ENCODE measurements around the gene HSD17B10. TPM values are rescaled to one million over a fixed set of nuclear protein-coding genes. Genes with fewer than 3 reads are reported as not detected.

HSD17B10 gene
- total RNA-seq, 1 donor from 2014 or later, result 51.6 TPM

GRCh38 chrX:53452812-53453211 lies 18.6 kb upstream of the HSD17B10 start:
- ATAC-seq, result no peak
- DNase-seq, result no peak

DNA sequence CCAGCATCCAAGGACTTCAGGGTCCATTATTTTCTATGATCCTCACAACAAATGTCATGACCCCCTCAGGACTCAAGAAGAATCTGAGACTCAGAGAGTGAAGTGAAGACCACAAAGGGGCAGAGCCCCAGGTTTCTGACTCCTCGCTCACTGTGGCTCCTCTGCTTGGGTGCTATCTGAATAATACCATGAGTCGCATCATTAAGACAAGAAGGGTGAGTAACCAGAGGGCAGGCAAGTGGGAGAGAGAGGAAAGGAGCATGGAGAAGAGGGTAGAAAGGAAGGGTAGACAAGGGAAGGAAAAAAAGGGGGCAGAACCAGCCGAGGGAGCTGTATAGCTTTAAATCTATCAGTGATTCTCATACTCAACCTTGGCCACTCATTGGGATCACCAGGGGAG lies 15.5 kb upstream of the HSD17B10 start:
- DNase-seq (no peak), ATAC-seq (no peak)
- no peaks in the 10 kb centered on the region for H3K4me1 ChIP-seq
- TF ChIP-seq, protein P1, sequence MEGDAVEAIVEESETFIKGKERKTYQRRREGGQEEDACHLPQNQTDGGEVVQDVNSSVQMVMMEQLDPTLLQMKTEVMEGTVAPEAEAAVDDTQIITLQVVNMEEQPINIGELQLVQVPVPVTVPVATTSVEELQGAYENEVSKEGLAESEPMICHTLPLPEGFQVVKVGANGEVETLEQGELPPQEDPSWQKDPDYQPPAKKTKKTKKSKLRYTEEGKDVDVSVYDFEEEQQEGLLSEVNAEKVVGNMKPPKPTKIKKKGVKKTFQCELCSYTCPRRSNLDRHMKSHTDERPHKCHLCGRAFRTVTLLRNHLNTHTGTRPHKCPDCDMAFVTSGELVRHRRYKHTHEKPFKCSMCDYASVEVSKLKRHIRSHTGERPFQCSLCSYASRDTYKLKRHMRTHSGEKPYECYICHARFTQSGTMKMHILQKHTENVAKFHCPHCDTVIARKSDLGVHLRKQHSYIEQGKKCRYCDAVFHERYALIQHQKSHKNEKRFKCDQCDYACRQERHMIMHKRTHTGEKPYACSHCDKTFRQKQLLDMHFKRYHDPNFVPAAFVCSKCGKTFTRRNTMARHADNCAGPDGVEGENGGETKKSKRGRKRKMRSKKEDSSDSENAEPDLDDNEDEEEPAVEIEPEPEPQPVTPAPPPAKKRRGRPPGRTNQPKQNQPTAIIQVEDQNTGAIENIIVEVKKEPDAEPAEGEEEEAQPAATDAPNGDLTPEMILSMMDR (IDR thresholded peaks at IDR 0.05), result no peak
- no peaks in the 10 kb centered on the region for H3K27me3 ChIP-seq (ENCODE audit: low read depth)
- no peaks in the 10 kb centered on the region for H3K9me3 ChIP-seq
- H3K36me3 ChIP-seq, result no peaks in the 10 kb centered on the region
- H3K27ac ChIP-seq, result no peak overlapping the region
- intact Hi-C loops (cut with DNase I), result no loop called here
- H3K4me3 ChIP-seq, result no peak overlapping the region

More at GRCh38 chrX:53452812-53453211, 18.6 kb upstream of the HSD17B10 start:
- H3K27me3 ChIP-seq (ENCODE audit: low read depth), result no peaks in the 10 kb centered on the region
- no peaks in the 10 kb centered on the region for H3K9me3 ChIP-seq
- no peak overlapping the region for H3K27ac ChIP-seq
- intact Hi-C loops (cut with DNase I), result no loop called here
- no peaks in the 10 kb centered on the region for H3K36me3 ChIP-seq
- H3K4me3 ChIP-seq, result no peak overlapping the region
- TF ChIP-seq, protein P1 (IDR thresholded peaks at IDR 0.05), result no peak
- H3K4me1 ChIP-seq, result no peaks in the 10 kb centered on the region

- no peak for DNase-seq
- TF ChIP-seq, protein P1 (IDR thresholded peaks at IDR 0.05), result no peak
- no peak overlapping the region for H3K27ac ChIP-seq
- no peaks in the 10 kb centered on the region for H3K9me3 ChIP-seq
- H3K4me3 ChIP-seq, result no peak overlapping the region
- H3K27me3 ChIP-seq (ENCODE audit: low read depth), result no peaks in the 10 kb centered on the region
- H3K36me3 ChIP-seq, result no peaks in the 10 kb centered on the region
- intact Hi-C loops (cut with DNase I), result no loop called here
- H3K4me1 ChIP-seq, result no peaks in the 10 kb centered on the region
- no peak for ATAC-seq
Measured at GRCh38 chrX:53447441-53447840, 13.3 kb upstream of the HSD17B10 start.

- peak in 1 of 2 donors; percentile 44 for ATAC-seq
- no peaks in the 10 kb centered on the region for H3K36me3 ChIP-seq
- no peaks in the 10 kb centered on the region for H3K9me3 ChIP-seq
- no peaks in the 10 kb centered on the region for H3K27me3 ChIP-seq (ENCODE audit: low read depth)
- TF ChIP-seq, protein P1 (IDR thresholded peaks at IDR 0.05), result peak; percentile 50
- H3K4me3 ChIP-seq, result no peak overlapping the region
- peaks cover 4% of the 10 kb centered on the region for H3K4me1 ChIP-seq
- peak; percentile 45 for DNase-seq
- intact Hi-C loops (cut with DNase I), result no loop called here
- no peak overlapping the region for H3K27ac ChIP-seq
Measured at GRCh38 chrX:53445977-53446376, 11.8 kb upstream of the HSD17B10 start.

GRCh38 chrX:53442322-53442631 lies 8.1 kb upstream of the HSD17B10 start:
- Histone ChIP-seq H3K27me3 (ENCODE audit: low read depth) (no peaks in the 10 kb centered on the region), H3K9me3 (no peaks in the 10 kb centered on the region), H3K4me3 (no peak overlapping the region), H3K36me3 (no peaks in the 10 kb centered on the region), H3K4me1 (peaks cover 12% of the 10 kb centered on the region), H3K27ac (no peak overlapping the region)
- DNase-seq, result peak; percentile 36
- TF ChIP-seq, protein P1 (IDR thresholded peaks at IDR 0.05), result no peak
- intact Hi-C loops (cut with DNase I), result no loop called here
- peak in 1 of 2 donors; percentile 21 for ATAC-seq
